Common myeloid progenitor, CD34-positive (primary cell): Measurements from ENCODE around the gene FKBP9.

Source experiments
- CTCF ChIA-PET: fragments of 350-600 bp; sonication (Branson Sonifier 250); formaldehyde crosslinking; loops from one replicate; lab custom pipeline; 2021; ENCODE audit warnings: antibody characterized with exemption; lab: Charles Lee
- POLR2A ChIA-PET: fragments of 350-600 bp; sonication (Branson Sonifier 250); formaldehyde crosslinking; loops from one replicate; lab custom pipeline; 2021; ENCODE audit warnings: antibody characterized with exemption; lab: Charles Lee
- DNase-seq, 3 donors: peaks; one replicate each; pipeline versions ENCODE4 v3.0.0 to v3.0.0-alpha.2; 2013
- H3K27ac ChIP-seq, 2 experiments: 1 replicate in 1 of 2; 2 replicates in 1 of 2; pipeline ENCODE4 v1.7.0; 2013; ENCODE audit warnings: inconsistent platforms in 2 of 2, low read length in 2 of 2, mild to moderate bottlenecking in 2 of 2, low read depth in 1 of 2, moderate library complexity in 1 of 2; ENCODE audit not compliant: severe bottlenecking in 2 of 2, insufficient read depth in 1 of 2, poor library complexity in 1 of 2
- H3K27me3 ChIP-seq, 5 experiments: replicated peaks in 2 of 5; 1 replicate in 3 of 5; 2 replicates in 2 of 5; pipeline versions ENCODE4 v1.6.1 to v1.7.0; 2013; ENCODE audit warnings: low read length in 4 of 5, mild to moderate bottlenecking in 2 of 5, moderate library complexity in 2 of 5, inconsistent platforms in 1 of 5; ENCODE audit not compliant: insufficient read depth in 5 of 5, control insufficient read depth in 4 of 5
- H3K36me3 ChIP-seq, 4 experiments: 1 replicate in 2 of 4; 2 replicates in 2 of 4; pipeline versions ENCODE4 v1.6.1 to v1.7.0; 2013; ENCODE audit warnings: low read length in 3 of 4, control low read depth in 1 of 4, mild to moderate bottlenecking in 1 of 4; ENCODE audit not compliant: control insufficient read depth in 4 of 4, insufficient read depth in 4 of 4
- H3K4me1 ChIP-seq, 4 experiments: 1 replicate in 3 of 4; 2 replicates in 1 of 4; pipeline versions ENCODE4 v1.6.1 to v1.7.1; 2013; ENCODE audit warnings: low read length in 3 of 4, mild to moderate bottlenecking in 3 of 4, control low read depth in 1 of 4, inconsistent platforms in 1 of 4, moderate library complexity in 1 of 4; ENCODE audit not compliant: control insufficient read depth in 4 of 4, insufficient read depth in 4 of 4; ENCODE audit errors: control extremely low read depth in 1 of 4
- H3K4me3 ChIP-seq, 7 experiments: 1 replicate in 4 of 7; 2 replicates in 3 of 7; pipeline versions ENCODE4 v1.5.1 to v1.7.0; 2013; ENCODE audit warnings: mild to moderate bottlenecking in 7 of 7, low read length in 6 of 7, moderate library complexity in 6 of 7, inconsistent platforms in 2 of 7, low read depth in 2 of 7, control low read depth in 1 of 7; ENCODE audit not compliant: insufficient read depth in 4 of 7, control insufficient read depth in 1 of 7; ENCODE audit errors: extremely low read depth in 1 of 7
- H3K9me3 ChIP-seq, 5 experiments: 1 replicate in 4 of 5; 2 replicates in 1 of 5; pipeline versions ENCODE4 v1.6.1 to v1.7.1; 2013; ENCODE audit warnings: low read length in 4 of 5, mild to moderate bottlenecking in 2 of 5, inconsistent platforms in 1 of 5, low read depth in 1 of 5, moderate library complexity in 1 of 5; ENCODE audit not compliant: control insufficient read depth in 4 of 5, insufficient read depth in 2 of 5; ENCODE audit errors: control extremely low read depth in 1 of 5
- WGBS: methylation state at CpG from one replicate; pipeline ENCODE4 v1.1.5; 2013; ENCODE audit not compliant: insufficient coverage; 5-methylcytosine and 5-hydroxymethylcytosine counted together

Gene FKBP9

DNA sequence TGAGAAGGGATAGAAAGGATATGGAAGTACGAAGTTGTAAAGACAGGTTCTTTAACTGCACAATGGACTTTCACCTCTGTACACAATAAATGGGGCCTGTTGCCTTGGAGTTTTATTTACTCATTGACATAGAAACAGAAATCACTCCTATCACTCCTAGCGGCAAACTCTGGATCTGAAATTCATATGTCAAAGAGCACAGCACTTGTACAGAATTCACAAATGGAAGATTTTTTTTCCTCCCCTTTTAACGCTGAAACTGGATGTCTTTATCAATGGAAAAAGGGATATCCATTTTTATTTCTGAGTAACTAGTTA, 87.1 kb downstream of the FKBP9 start:
- Histone ChIP-seq H3K27me3 (no peaks in the 10 kb centered on the region), H3K36me3 (peaks cover 0 to 4% (median 0%) of the 10 kb centered on the region in 4 experiments), H3K27ac (no peak overlapping the region), H3K4me1 (peaks cover 20 to 58% (median 41%) of the 10 kb centered on the region in 4 experiments), H3K4me3 (no peak overlapping the region), H3K9me3 (no peaks in the 10 kb centered on the region)
- no CpG with 5 or more reads among the region's 3 CpGs for WGBS
- DNase-seq = no peak
- CTCF ChIA-PET = interaction anchor here (1.0 to 2.2 kb wide), 2 partner anchors 13 to 64 kb away, joined by 3 to 9 read pairs; partner anchors contain the start of gene RP9
- POLR2A ChIA-PET = no interaction called here

DNA sequence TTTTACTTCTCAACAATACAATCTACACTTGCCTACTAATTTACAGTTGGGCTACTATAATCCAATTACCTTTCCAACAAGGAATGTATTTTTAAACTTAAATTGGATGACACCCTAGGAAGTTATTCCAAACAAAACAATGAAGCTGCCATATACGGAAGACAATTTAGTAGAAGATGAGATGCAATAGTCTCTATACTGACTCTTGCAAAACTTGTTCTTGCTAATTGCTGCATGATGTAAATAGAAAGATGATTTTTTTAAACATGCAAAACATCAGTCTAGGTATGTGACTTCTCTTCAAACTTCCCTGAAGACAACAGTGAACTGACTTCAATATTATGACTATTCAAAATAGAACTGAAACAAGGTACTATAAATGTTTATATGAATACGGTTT, 87.7 kb downstream of the FKBP9 start:
- CTCF ChIA-PET = interaction anchor here (1.0 to 2.2 kb wide), 2 partner anchors 13 to 64 kb away, joined by 3 to 9 read pairs; partner anchors contain the start of gene RP9
- H3K27me3 ChIP-seq = no peaks in the 10 kb centered on the region
- H3K9me3 ChIP-seq = no peaks in the 10 kb centered on the region
- H3K27ac ChIP-seq = no peak overlapping the region
- no peak for DNase-seq
- peaks cover 0 to 4% (median 0%) of the 10 kb centered on the region in 4 experiments for H3K36me3 ChIP-seq
- peaks cover 18 to 59% (median 40%) of the 10 kb centered on the region in 4 experiments for H3K4me1 ChIP-seq
- WGBS = no CpG with 5 or more reads among the region's 2 CpGs
- H3K4me3 ChIP-seq = no peak overlapping the region
- POLR2A ChIA-PET = no interaction called here

DNA sequence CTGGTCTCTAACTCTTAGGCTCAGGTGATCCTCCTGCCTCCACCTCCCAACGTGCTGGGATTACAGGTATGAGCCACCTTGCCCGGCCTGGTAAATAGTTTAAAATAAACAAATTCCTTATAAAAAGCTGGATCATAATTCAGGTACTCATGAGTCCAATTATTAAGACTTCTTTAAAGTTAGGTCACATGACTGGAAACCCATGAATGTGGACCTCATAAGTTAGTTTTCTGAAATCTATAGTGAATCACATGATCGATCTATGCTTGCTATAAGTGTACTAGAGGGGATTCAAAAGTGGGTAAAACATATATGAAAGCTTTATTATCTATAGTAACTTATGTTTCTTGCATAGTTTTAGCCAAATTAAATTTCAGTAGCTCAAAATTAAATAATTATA, 91.0 kb downstream of the FKBP9 start:
- no peak overlapping the region for H3K4me3 ChIP-seq
- POLR2A ChIA-PET = no interaction called here
- H3K27ac ChIP-seq = no peak overlapping the region
- DNase-seq = no peak
- CTCF ChIA-PET = interaction anchor here (1.1 to 2.1 kb wide), 5 partner anchors 12 to 248 kb away, joined by 3 to 9 read pairs (median 4); no protein-coding TSS in a partner anchor
- no CpG with 5 or more reads among the region's 3 CpGs for WGBS
- peaks cover 26 to 63% (median 42%) of the 10 kb centered on the region in 4 experiments for H3K4me1 ChIP-seq
- H3K27me3 ChIP-seq = no peaks in the 10 kb centered on the region
- no peaks in the 10 kb centered on the region for H3K9me3 ChIP-seq
- H3K36me3 ChIP-seq = peaks cover 0 to 4% (median 0%) of the 10 kb centered on the region in 4 experiments

DNA sequence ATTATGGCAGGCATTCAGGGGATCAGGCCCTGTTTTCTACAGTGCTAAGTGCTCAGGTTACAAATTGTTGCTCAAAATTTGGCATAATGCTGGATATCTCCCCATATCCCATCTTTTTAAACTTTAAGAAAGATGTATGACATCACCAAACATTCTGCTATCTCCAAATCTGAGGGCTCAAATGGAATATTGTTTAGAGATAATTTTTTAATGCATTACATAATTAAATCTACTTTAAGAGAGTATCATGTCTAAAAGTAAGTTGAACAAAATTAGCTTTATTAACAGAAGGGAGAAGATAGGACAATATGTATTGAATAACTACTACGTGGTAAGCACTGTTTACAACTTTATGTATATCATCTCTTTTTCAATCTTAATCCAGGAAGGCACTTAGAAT, 91.5 kb downstream of the FKBP9 start:
- H3K4me3 ChIP-seq = no peak overlapping the region
- DNase-seq = no peak
- no peaks in the 10 kb centered on the region for H3K9me3 ChIP-seq
- CTCF ChIA-PET = interaction anchor here (1.1 to 2.1 kb wide), 10 partner anchors 9 to 248 kb away, joined by 3 to 12 read pairs (median 6); no protein-coding TSS in a partner anchor
- H3K4me1 ChIP-seq = peaks cover 27 to 63% (median 44%) of the 10 kb centered on the region in 4 experiments
- POLR2A ChIA-PET = no interaction called here
- H3K36me3 ChIP-seq = no peaks in the 10 kb centered on the region
- H3K27ac ChIP-seq = no peak overlapping the region
- H3K27me3 ChIP-seq = no peaks in the 10 kb centered on the region
- no CpG with 5 or more reads among the region's 1 CpG for WGBS

DNA sequence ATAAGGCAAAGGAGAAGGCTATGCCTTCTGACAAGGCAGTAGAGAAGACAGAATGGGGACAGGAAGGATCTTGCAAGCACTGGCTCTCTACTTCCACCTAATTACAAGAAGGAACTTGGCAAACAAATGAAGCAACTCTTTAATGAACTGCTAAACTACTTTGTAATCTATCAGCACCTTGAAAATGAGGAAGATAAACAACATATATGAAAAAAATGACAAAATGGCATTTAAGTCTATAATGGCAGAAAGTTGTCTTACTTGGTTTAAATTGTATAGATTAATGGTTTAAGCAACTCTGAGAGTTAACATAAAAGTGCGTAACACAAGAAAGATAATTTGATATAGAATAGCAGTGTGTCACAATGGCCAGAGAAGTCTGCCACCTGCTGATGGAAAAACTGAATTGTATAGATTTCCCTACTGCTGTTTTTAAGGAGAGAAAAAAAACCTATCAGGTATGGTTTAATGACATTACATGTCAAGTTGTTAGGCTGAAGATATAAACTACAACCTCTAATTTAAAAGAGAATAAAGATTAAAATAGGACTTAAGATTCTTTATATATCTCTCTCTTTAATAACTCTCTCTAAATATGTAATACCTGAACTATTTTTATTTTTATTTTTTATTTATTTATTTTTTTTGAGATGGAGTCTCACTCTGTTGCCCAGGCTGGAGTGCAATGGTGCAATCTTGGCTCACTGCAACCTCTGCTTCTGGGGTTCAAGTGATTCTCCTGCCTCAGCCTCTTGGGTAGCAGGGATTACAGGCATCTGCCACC, 93.5 kb downstream of the FKBP9 start:
- ChIA-PET CTCF (interaction anchor here (1.6 to 3.8 kb wide), 4 partner anchors 11 to 87 kb away, joined by 4 to 26 read pairs (median 8); partner anchors contain the start of genes NT5C3A and RP9), POLR2A (interaction anchor here (0.6 kb wide), 1 partner anchor 557 kb away, joined by 5 read pairs; no protein-coding TSS in a partner anchor)
- WGBS = 0% methylated on average over 1 of the region's 1 CpG
- peak; percentile 71 to 82 (median 75) for DNase-seq
- no peaks in the 10 kb centered on the region for H3K9me3 ChIP-seq
- H3K27ac ChIP-seq = peak overlapping the region; percentile 29 to 91
- peaks cover 0 to 4% (median 0%) of the 10 kb centered on the region in 4 experiments for H3K36me3 ChIP-seq
- peaks cover 39 to 74% (median 55%) of the 10 kb centered on the region in 4 experiments for H3K4me1 ChIP-seq
- H3K27me3 ChIP-seq = no peaks in the 10 kb centered on the region
- H3K4me3 ChIP-seq = peak overlapping the region in 6 of 7 experiments; percentile 19 to 71 (median 55)

DNA sequence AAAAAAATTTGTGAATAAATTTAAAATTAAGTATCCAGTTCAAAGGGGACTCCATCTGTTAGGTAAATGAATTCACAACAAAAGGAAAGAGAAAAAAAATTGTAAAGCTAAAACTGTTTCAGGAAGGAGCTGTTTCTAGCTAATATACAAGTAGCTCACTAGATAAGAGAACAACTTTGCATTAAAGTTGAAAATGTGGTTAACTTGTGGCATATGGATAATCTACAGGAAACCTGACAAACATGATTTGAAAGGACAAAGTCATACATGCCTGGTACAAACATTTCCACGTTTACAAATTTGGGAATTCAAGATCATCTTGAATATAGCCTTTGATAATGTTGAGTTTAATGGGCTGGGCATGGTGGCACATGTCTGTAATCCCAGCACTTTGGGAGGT, 96.5 kb downstream of the FKBP9 start:
- peak overlapping the region; percentile 85 to 91 for H3K27ac ChIP-seq
- H3K36me3 ChIP-seq = peaks cover 0 to 9% (median 0%) of the 10 kb centered on the region in 4 experiments
- ChIA-PET CTCF (interaction anchor here (0.9 to 3.8 kb wide), 8 partner anchors 8 to 208 kb away, joined by 3 to 26 read pairs (median 5); partner anchors contain the start of genes NT5C3A and RP9), POLR2A (interaction anchor here (1.0 to 1.4 kb wide), 2 partner anchors 9 to 170 kb away, joined by 3 to 7 read pairs; partner anchors contain the start of gene NT5C3A)
- no peaks in the 10 kb centered on the region for H3K9me3 ChIP-seq
- H3K27me3 ChIP-seq = no peaks in the 10 kb centered on the region
- DNase-seq = peak; percentile 88 to 96 (median 91)
- peak overlapping the region in 5 of 7 experiments; percentile 23 to 61 (median 38) for H3K4me3 ChIP-seq
- peaks cover 33 to 81% (median 62%) of the 10 kb centered on the region in 4 experiments for H3K4me1 ChIP-seq
- no CpG with 5 or more reads among the region's 1 CpG for WGBS
